C4-2B (cell line): ENCODE data around the gene S1PR5.

Source experiments
- ZFX ChIP-seq: fragments of 450-650 bp; IDR thresholded peaks from 2 replicates; pipeline ENCODE4 v1.6.1; 2017
- TF ChIP-seq, protein P1 (sequence below): fragments of 450-650 bp; conservative IDR thresholded peaks from 2 replicates; pipeline ENCODE4 v1.5.1; 2017; ENCODE audit warnings: mild to moderate bottlenecking

DNA sequence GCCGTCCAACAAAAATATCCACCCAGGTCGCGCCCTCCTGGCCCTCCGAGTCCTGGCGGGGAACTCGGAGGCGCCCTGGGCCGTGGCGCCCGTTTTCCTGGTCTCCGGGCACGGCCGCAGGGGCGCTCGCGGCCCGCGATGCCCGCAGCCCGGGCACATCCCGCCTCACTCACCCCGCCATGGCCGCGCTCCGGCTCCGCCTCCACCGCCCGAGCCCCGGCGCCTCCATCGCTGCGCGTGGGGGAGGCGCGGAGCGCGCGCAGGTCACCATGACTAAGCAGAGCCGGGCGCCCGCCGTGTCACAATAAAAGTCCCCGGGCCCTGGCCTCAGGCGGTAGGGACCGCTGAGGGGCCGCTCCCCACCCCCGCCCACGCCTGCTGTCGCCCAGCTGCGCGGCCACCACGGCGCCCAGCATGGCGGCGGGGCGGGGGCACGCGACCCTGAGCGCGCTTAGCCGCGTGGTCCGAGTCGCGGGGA is 14.7 kb downstream of the S1PR5 start:
- TF ChIP-seq, protein P1, sequence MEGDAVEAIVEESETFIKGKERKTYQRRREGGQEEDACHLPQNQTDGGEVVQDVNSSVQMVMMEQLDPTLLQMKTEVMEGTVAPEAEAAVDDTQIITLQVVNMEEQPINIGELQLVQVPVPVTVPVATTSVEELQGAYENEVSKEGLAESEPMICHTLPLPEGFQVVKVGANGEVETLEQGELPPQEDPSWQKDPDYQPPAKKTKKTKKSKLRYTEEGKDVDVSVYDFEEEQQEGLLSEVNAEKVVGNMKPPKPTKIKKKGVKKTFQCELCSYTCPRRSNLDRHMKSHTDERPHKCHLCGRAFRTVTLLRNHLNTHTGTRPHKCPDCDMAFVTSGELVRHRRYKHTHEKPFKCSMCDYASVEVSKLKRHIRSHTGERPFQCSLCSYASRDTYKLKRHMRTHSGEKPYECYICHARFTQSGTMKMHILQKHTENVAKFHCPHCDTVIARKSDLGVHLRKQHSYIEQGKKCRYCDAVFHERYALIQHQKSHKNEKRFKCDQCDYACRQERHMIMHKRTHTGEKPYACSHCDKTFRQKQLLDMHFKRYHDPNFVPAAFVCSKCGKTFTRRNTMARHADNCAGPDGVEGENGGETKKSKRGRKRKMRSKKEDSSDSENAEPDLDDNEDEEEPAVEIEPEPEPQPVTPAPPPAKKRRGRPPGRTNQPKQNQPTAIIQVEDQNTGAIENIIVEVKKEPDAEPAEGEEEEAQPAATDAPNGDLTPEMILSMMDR, result no peak
- TF ChIP-seq ZFX, result peak; percentile 39; the same call in 1 of the 2 replicates
